Measurements from ENCODE around the gene BLNK.
"Not testable (repeated sequence)": the region's sequence is repeated elsewhere in the genome, so short reads cannot be mapped to it uniquely, and the experiment has no call there.

BLNK gene

DNA sequence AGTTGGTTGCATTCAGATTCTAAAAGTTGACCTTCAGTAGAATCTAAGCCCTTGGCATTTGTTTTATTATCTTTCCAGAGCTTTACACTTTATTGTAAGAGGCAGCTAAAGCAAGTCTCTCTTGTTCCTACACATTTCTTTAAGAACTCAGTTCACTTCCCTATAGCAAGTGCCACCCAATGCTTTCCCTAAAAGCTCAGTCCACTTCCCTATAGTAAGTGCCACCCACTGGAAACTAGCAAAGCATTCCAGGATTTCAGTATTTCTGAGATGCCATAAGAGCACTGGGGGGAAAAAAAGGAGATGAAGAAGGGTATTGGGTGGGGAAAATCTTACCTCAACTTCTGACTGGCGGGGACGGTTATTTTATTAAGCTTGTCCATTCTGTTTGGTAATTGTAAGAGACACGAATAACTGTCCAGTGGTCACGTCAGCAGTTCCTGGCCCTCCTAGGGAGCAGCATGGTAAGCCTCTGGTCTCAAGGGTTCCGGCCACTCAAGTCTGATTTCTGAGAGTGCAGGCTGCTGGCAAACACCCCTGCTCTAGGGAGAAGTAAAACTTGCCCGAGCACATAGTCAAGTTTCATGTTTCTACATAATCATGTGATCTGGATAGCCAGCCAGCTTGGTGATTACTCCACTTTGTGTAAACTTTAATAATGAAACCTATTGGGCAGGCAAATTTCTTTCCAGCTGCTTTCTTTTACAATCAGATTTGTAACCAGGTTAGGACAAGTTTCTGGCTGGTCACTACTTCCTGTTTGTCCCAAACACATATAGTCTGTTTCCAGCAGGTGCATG, at the start of gene BLNK:
Gene BLNK, minus strand, starts transcription at position 554 of the 800 bp plus-strand sequence. Its CDS starts 171 bp downstream, at position 383.
- peak; percentile 13 to 56 for DNase-seq

DNA sequence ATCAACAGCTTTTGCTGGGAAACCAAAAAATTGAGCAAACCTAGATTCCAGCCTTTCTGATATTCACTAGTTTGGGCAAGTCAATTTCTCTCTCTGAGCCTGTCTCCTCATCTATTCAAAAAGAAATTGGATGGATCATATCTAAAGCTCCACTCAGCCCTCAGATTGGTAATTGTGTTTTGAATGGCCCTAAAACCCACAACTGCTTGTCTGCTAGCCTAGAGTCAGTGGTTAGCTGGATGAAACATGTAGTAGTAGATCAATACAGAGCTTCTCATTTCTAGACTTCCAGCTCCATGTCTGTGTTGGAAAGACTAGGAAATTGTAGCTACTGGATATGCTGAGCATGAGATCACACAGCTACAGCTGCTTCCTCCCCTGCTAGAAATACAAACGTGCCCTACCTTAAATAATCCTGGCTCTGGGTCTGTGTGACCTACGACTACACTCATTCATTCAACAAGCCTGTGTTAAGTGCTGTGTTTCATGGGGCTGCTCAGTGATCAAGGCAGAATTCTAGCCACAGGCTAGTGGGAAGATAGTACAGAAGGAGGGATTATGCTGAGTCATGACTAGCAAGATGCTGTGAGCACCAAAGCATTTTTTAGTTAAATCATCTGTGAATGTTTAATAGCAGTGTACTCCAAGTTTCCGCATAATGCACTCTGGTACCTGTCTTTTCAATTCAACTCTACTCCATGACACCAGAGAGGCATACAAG, 48.5 kb upstream of the BLNK start:
- no peak for DNase-seq

DNA sequence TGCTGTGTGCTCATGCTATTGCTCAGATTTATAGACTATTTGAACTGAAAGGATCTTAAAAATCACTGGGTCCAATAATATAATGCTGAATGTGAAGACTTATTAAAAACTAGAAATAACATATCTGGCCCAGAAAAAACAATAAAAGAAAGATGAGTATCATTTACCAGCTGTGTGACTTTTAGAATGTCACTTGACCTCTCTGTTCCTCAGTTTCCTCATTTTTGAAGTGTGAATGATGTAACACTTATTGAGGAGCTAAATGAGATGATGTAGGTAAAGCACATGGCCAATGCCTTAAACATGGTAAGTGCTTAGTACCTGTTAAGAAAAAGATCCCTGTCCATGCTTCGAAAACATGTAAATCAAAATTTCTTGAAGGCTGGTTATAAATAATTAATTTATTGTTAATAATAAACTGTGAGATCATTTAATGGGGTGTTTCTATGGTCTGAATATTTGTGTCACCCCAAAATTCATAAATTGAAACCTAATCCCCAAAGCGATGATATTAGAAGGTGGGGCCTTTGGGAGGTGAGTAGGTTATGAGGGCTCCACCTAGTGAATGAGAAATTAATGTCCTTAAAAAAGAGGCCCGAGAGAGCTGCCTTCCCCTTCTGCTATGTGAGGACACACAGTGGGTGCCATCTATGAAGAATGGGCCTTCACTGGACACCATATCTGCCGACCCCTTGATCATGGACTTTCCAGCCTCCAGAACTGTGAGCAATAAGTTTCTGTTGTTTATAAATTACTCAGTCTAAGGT, 45.9 kb upstream of the BLNK start:
- no peak for DNase-seq

- no peak for DNase-seq
Observed at GRCh38 chr10:96313344-96313743, 42.0 kb upstream of the BLNK start.

GRCh38 chr10:96311180-96311715, 39.9 kb upstream of the BLNK start:
- no peak for DNase-seq

DNA sequence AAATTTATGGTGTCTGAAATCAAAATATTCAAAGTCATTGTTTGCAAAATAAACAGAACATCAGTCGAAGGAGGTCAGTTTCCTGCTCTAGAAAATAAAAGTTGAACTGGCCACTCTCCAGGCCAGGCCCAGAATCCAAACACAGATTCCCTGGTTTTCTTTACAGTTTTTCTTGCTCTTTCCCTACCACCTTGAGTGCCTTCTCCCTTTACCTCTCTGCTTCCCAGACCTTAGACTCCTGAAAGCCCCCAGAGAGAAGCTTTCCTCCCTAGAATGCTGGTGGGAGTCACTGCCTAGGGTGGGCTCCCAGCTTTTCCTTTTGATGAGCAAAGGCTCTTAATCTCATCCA, 38.9 kb upstream of the BLNK start:
- DNase-seq, result no peak

DNA sequence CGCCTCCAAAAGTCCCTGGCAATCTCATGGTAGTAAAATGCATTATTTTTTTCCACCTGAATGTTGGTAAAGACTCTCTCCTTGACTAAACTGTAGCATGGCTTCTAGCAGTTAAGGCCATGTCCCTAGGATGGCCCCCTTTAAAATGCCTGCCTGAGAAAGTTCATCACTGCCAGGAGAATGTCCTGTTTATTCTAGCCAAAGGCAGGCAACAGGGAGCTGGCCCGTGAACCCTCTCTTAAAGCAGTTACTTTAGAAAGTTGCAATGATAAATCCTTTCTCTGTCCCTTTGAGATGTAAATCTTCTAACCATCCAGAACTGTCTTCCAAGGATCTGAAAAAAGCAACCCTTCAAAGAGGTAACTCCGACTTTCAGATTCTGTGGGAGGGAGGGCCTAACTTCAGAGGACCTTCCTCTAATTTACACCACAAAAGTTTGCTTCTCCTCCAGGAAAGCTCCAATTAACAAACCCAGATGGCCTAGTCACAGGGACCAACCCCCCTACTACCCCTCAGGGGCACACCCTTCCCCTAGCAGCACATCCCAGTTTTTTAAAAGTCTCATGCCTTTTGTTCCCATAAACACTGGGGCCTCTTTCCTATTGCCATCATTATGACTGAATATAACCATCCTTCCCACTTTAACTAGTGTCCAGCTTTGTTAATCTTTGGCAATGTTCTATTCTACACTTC, 38.4 kb upstream of the BLNK start:
- no peak for DNase-seq

- DNase-seq, result not testable (repeated sequence)
Observed at GRCh38 chr10:96308854-96309253, 37.5 kb upstream of the BLNK start.

DNA sequence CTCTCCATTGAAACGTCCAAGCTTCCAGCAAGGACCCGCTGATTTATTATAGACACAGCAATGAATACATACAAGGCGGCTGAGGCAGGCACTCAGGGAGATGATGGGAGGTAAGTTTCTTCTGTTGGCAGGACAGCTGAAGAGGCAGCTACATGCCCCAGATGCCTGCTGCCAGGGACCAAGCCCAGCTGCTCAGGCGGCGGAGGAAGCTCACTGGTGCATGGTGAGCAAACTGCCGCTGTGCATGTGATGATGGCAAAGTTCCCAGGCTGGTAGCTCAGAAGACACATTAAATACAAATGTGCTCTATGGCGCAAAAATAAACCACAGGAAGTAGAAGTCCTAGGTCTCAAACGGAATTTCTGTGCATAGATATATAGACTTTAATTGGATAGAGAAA, 35.1 kb upstream of the BLNK start:
- DNase-seq, result peak in 1 of 2 donors; percentile 9

DNA sequence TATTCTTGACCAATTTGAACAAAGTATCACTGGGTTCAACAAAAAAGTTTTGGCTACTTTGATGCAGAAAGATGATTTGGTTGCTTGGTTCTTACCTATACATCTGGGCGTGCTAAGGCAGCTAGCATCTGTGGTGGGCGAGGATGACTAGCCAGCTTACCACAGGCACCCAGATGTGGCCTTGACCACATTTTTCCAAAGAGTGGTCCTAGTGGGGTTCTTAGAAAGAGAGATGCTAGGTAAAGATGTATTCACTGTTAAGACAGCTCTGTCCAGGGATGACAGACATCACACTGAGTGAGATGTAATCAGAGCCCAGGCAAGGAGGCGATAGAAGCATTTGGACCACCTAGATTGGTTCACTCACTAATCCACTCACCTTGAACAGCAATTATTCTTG, 33.6 kb upstream of the BLNK start:
- no peak for DNase-seq

- DNase-seq, result no peak
Observed at GRCh38 chr10:96304230-96304629, 32.9 kb upstream of the BLNK start, which contains the start of gene DNTT. Gene DNTT (plus strand): TSS chr10:96304434. CDS start chr10:96304498, 64 bp downstream.

GRCh38 chr10:96301616-96302015, 30.2 kb upstream of the BLNK start:
- no peak for DNase-seq

- DNase-seq, result peak in 1 of 2 donors; percentile 11
Observed at GRCh38 chr10:96299383-96299782, 28.0 kb upstream of the BLNK start.

DNA sequence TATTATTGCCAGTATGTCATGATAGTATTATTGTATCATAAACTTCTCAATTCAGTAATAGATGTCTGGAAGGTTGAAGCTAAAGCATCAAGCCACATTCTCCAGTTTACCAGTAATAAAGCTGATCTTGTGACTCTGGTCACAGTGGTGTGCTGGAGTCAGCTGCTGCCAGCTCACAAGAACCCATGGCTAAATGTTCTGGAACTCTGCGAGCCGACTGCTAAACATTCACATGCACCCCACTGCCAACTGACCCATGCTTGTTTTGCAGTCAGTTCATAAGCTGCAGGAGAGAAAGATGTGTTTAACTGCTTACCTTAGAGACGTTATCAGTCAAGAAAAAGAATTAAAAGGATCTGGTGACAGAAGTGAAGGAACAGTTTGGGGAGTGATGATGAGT, 27.0 kb upstream of the BLNK start:
- DNase-seq, result no peak

DNA sequence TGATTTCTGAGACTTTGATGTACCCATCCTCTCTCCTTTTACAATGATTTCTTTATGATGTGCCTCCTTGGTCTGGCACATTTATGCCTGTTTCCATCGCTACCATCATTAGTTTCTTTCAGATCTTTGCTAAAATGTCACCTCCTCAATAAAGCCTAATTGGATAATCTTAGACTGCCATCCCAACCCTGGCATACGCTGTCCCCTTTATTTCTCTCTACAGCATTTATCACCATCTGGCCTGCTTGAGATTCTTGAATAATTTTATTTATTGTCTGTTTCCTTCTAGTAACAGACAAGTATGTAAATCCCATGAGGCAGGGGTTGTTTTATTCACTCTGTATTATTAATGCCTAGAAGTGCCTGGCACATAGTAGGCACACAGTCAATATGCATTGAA, 26.1 kb upstream of the BLNK start:
- no peak for DNase-seq

DNA sequence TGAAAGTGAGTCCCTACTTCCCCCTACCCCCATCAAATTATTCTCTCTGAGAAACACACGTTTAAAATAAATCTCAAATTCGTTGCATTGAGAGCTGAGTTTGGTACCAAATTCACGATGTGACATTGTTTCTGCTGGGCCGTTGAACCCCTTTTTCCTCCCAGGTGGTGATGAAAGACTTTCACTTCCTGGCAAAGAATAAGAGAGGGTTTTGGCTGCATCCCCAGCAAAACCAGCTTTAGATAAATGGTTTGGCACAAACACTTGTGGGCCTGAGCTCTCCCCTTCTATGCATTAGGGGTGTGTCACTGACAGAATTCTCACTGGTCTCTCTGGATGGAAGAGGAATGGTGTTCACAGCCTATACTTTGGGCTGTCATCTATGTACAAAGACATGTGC, 24.1 kb upstream of the BLNK start:
- DNase-seq, result no peak

DNA sequence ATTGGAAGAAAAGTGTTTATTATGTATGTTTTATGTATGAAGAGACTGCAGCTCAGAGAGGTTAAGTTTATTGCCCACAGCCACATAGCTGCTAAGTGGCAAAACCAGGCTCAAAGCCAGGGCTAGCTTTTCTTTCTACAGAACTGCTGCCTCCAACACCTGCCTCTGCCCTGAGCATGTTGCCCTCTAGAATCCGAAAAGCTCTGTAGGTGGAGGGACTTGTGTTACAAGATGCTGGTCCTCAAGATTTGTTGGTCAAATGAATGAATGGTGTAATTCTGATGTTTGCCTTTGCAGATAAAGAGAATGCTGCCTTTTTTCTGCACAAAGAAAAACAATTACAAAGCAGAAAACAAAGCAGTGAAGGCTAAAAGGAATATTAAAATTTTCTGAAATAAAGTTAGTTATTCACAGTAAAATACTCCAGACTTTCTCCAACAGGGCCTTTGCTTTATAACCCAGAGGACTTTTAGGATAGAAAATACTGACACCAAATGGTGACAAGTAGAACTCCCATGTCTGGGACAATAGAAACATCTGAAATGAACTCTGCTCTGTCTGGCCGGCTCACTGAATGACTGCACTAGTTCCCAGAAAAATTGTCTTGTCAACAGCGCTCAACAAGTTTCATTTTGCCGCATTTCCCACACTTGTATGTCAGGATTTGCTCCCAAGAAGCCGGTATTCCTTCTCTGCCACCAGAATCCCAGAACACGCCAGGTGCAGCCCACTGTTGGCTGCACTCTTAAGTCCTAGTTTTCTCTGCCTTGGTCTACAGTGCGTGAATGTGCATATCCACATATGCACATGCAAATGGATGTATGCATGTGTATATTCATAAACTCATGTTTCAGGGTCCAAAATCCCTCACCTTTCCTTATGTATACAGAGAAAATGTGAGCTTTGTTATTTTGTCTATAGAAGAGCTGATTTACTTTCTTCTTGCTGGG, 21.9 kb upstream of the BLNK start:
- DNase-seq, result peak in 1 of 2 donors; percentile 17

GRCh38 chr10:96290368-96291133, 19.2 kb upstream of the BLNK start:
- no peak for DNase-seq

DNA sequence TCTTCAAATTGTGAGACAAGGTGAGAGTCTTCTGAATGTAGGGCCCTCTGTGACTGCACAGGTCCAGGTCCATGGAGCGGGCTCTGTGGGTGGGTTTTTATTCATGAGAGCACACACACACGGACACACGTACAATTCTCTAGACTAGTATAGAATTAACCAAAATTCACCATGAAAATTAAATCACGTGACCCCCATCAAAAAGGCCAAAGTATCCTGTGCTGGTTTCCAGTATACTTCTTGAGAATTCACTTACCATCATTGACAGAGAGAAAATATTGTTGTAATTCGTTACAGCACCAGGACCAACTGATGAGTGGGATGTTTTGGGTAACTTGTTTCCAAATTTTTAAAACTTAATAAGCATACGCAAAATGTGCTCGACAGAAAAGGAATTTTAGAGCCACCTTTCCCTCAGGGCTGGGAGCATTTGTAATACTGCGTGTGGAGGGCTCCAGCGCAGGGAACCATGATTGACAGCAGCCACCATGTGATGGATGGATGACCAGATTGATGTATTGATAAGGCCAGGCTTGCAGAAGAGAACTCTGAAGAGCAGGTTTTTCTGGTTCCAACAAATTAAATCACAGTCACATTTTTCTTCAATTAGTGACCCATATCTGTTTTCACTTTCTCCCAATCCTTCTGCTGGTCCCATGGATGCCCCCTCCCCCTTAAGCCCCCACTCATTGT, 18.0 kb upstream of the BLNK start:
- DNase-seq, result no peak

- DNase-seq, result no peak
Observed at GRCh38 chr10:96288151-96288621, 16.8 kb upstream of the BLNK start.

All from CD4-positive, alpha-beta T cell treated with Interferon alpha-2 for 1 hour (primary cell).